Measurements from ENCODE around the gene GOLGA6L10.
"Not testable (repeated sequence)": the region's sequence is repeated elsewhere in the genome, so short reads cannot be mapped to it uniquely, and the experiment has no call there.

GOLGA6L10 gene

GRCh38 chr15:82338573-82338972 is 10.7 kb downstream of the GOLGA6L10 start:
- not testable (repeated sequence) for H3K4me1 Mint-ChIP-seq; DNase-seq; H3K36me3 Mint-ChIP-seq (ENCODE audit: low read depth); H3K27me3 Mint-ChIP-seq (ENCODE audit: low read depth, poor library complexity); H3K9me3 Mint-ChIP-seq; H3K4me3 Mint-ChIP-seq; H3K27ac Mint-ChIP-seq

- H3K4me3 Mint-ChIP-seq; H3K27me3 Mint-ChIP-seq (ENCODE audit: low read depth, poor library complexity); H3K9me3 Mint-ChIP-seq; H3K4me1 Mint-ChIP-seq; H3K27ac Mint-ChIP-seq; H3K36me3 Mint-ChIP-seq (ENCODE audit: low read depth); DNase-seq: not testable (repeated sequence)
Observed at GRCh38 chr15:82338053-82338452, 11.2 kb downstream of the GOLGA6L10 start.

- not testable (repeated sequence) for H3K4me3 Mint-ChIP-seq, H3K4me1 Mint-ChIP-seq
Observed at GRCh38 chr15:82337051-82337450, 12.2 kb downstream of the GOLGA6L10 start.

GRCh38 chr15:82336180-82336647 is 13.1 kb downstream of the GOLGA6L10 start:
- H3K9me3 Mint-ChIP-seq; H3K27me3 Mint-ChIP-seq (ENCODE audit: low read depth, poor library complexity); H3K27ac Mint-ChIP-seq; H3K4me3 Mint-ChIP-seq; H3K36me3 Mint-ChIP-seq (ENCODE audit: low read depth); H3K4me1 Mint-ChIP-seq; DNase-seq: not testable (repeated sequence)

More at GRCh38 chr15:82337051-82337450, 12.2 kb downstream of the GOLGA6L10 start:
- H3K27me3 Mint-ChIP-seq (ENCODE audit: low read depth, poor library complexity); H3K9me3 Mint-ChIP-seq; H3K36me3 Mint-ChIP-seq (ENCODE audit: low read depth); DNase-seq; H3K27ac Mint-ChIP-seq: not testable (repeated sequence)

GRCh38 chr15:82335006-82335405 is 14.3 kb downstream of the GOLGA6L10 start:
- H3K27ac Mint-ChIP-seq; DNase-seq; H3K4me3 Mint-ChIP-seq; H3K9me3 Mint-ChIP-seq; H3K27me3 Mint-ChIP-seq (ENCODE audit: low read depth, poor library complexity); H3K36me3 Mint-ChIP-seq (ENCODE audit: low read depth); H3K4me1 Mint-ChIP-seq: not testable (repeated sequence)

- DNase-seq; H3K27ac Mint-ChIP-seq; H3K4me1 Mint-ChIP-seq; H3K9me3 Mint-ChIP-seq; H3K27me3 Mint-ChIP-seq (ENCODE audit: low read depth, poor library complexity); H3K4me3 Mint-ChIP-seq; H3K36me3 Mint-ChIP-seq (ENCODE audit: low read depth): not testable (repeated sequence)
Observed at GRCh38 chr15:82334554-82334932, 14.7 kb downstream of the GOLGA6L10 start.

GRCh38 chr15:82333603-82334553 is 15.4 kb downstream of the GOLGA6L10 start:
- not testable (repeated sequence) for H3K4me3 Mint-ChIP-seq; H3K4me1 Mint-ChIP-seq; H3K36me3 Mint-ChIP-seq (ENCODE audit: low read depth); H3K27me3 Mint-ChIP-seq (ENCODE audit: low read depth, poor library complexity); DNase-seq; H3K27ac Mint-ChIP-seq; H3K9me3 Mint-ChIP-seq

- H3K4me1 Mint-ChIP-seq; H3K4me3 Mint-ChIP-seq; DNase-seq; H3K27ac Mint-ChIP-seq; H3K9me3 Mint-ChIP-seq; H3K36me3 Mint-ChIP-seq (ENCODE audit: low read depth); H3K27me3 Mint-ChIP-seq (ENCODE audit: low read depth, poor library complexity): not testable (repeated sequence)
Observed at GRCh38 chr15:82332711-82333602, 16.3 kb downstream of the GOLGA6L10 start.

GRCh38 chr15:82331576-82332304 is 17.5 kb downstream of the GOLGA6L10 start:
- not testable (repeated sequence) for H3K36me3 Mint-ChIP-seq (ENCODE audit: low read depth); H3K27ac Mint-ChIP-seq; H3K4me1 Mint-ChIP-seq; DNase-seq; H3K9me3 Mint-ChIP-seq; H3K4me3 Mint-ChIP-seq; H3K27me3 Mint-ChIP-seq (ENCODE audit: low read depth, poor library complexity)

- H3K9me3 Mint-ChIP-seq; H3K4me1 Mint-ChIP-seq; DNase-seq; H3K27me3 Mint-ChIP-seq (ENCODE audit: low read depth, poor library complexity); H3K27ac Mint-ChIP-seq; H3K36me3 Mint-ChIP-seq (ENCODE audit: low read depth); H3K4me3 Mint-ChIP-seq: not testable (repeated sequence)
Observed at GRCh38 chr15:82330921-82331320, 18.4 kb downstream of the GOLGA6L10 start.

GRCh38 chr15:82329039-82329438 is 20.2 kb downstream of the GOLGA6L10 start:
- H3K9me3 Mint-ChIP-seq; H3K4me1 Mint-ChIP-seq; H3K27me3 Mint-ChIP-seq (ENCODE audit: low read depth, poor library complexity); H3K27ac Mint-ChIP-seq; H3K4me3 Mint-ChIP-seq; DNase-seq; H3K36me3 Mint-ChIP-seq (ENCODE audit: low read depth): not testable (repeated sequence)

- not testable (repeated sequence) for H3K4me1 Mint-ChIP-seq, DNase-seq
Observed at GRCh38 chr15:82327372-82327771, 21.9 kb downstream of the GOLGA6L10 start.

GRCh38 chr15:82326896-82327295 is 22.4 kb downstream of the GOLGA6L10 start:
- not testable (repeated sequence) for H3K9me3 Mint-ChIP-seq; H3K27ac Mint-ChIP-seq; H3K4me1 Mint-ChIP-seq; DNase-seq; H3K4me3 Mint-ChIP-seq; H3K27me3 Mint-ChIP-seq (ENCODE audit: low read depth, poor library complexity); H3K36me3 Mint-ChIP-seq (ENCODE audit: low read depth)

More at GRCh38 chr15:82327372-82327771, 21.9 kb downstream of the GOLGA6L10 start:
- not testable (repeated sequence) for H3K36me3 Mint-ChIP-seq (ENCODE audit: low read depth); H3K27me3 Mint-ChIP-seq (ENCODE audit: low read depth, poor library complexity); H3K4me3 Mint-ChIP-seq; H3K9me3 Mint-ChIP-seq; H3K27ac Mint-ChIP-seq

GRCh38 chr15:82325646-82326045 is 23.6 kb downstream of the GOLGA6L10 start:
- not testable (repeated sequence) for H3K9me3 Mint-ChIP-seq; H3K27me3 Mint-ChIP-seq (ENCODE audit: low read depth, poor library complexity); H3K4me1 Mint-ChIP-seq; H3K36me3 Mint-ChIP-seq (ENCODE audit: low read depth); H3K4me3 Mint-ChIP-seq; H3K27ac Mint-ChIP-seq; DNase-seq

Data from nephron progenitor cell (in vitro differentiated cells).